SK-N-SH (cell line): Measurements from ENCODE around the gene THSD7B.

Experiments
- CHD2 ChIP-seq: fragments of 150-350 bp; IDR thresholded peaks from 2 replicates; pipeline ENCODE4 v1.6.1; 2018; ENCODE audit warnings: low read length; ENCODE audit not compliant: partially characterized antibody
- EP300 ChIP-seq, 2 experiments: IDR thresholded peaks; 2 replicates each; pipeline versions ENCODE4 v1.4.0 to v1.6.1; 2012; ENCODE audit warnings: borderline replicate concordance in 1 of 2, low read depth in 1 of 2, low read length in 1 of 2
- FOXJ3 ChIP-seq: sonication (generic); formaldehyde crosslinking; IDR thresholded peaks from 2 replicates; pipeline ENCODE4 v1.5.1; 2020; ENCODE audit warnings: mild to moderate bottlenecking, missing genetic modification reagents
- MEF2A ChIP-seq: IDR thresholded peaks from 2 replicates; pipeline ENCODE4 v1.4.0; 2012; ENCODE audit warnings: low read depth, borderline replicate concordance
- POLR2AphosphoS5 ChIP-seq: IDR thresholded peaks from 2 replicates; pipeline ENCODE4 v1.6.1; 2012; ENCODE audit warnings: low read depth, low read length
- RAD21 ChIP-seq: IDR thresholded peaks from 2 replicates; pipeline ENCODE4 v1.6.1; 2012; ENCODE audit warnings: mild to moderate bottlenecking, low read length
- RCOR1 ChIP-seq: fragments of 150-350 bp; IDR thresholded peaks from 2 replicates; pipeline ENCODE4 v1.6.1; 2017; ENCODE audit warnings: antibody characterized with exemption, low read length
- SIN3A ChIP-seq: IDR thresholded peaks from 2 replicates; pipeline ENCODE4 v1.6.1; 2012; ENCODE audit warnings: low read depth, mild to moderate bottlenecking, low read length, moderate library complexity, borderline replicate concordance
- TCF12 ChIP-seq: IDR thresholded peaks from 2 replicates; pipeline ENCODE4 v1.4.0; 2012
- YY1 ChIP-seq: IDR thresholded peaks from 2 replicates; pipeline ENCODE4 v1.4.0; 2012; ENCODE audit warnings: low read depth, mild to moderate bottlenecking
- TF ChIP-seq, protein P1 (sequence below): fragments of 200-600 bp; sonication (generic); IDR thresholded peaks from 2 replicates; pipeline ENCODE4 v1.6.1; 2017; ENCODE audit warnings: antibody characterized with exemption, mild to moderate bottlenecking, moderate library complexity
- TF ChIP-seq, protein P2 (sequence below): IDR thresholded peaks from 2 replicates; pipeline ENCODE4; 2012
- TF ChIP-seq, protein P3 (sequence below): IDR thresholded peaks from 2 replicates; pipeline ENCODE4 v1.6.1; 2012; ENCODE audit warnings: mild to moderate bottlenecking, low read depth, low read length, moderate library complexity
- TF ChIP-seq, protein P4 (sequence below): fragments of 150-350 bp; IDR thresholded peaks from 2 replicates; pipeline ENCODE4 v1.6.1; 2017; ENCODE audit warnings: antibody characterized with exemption, low read length, low read depth, borderline replicate concordance

DNA sequence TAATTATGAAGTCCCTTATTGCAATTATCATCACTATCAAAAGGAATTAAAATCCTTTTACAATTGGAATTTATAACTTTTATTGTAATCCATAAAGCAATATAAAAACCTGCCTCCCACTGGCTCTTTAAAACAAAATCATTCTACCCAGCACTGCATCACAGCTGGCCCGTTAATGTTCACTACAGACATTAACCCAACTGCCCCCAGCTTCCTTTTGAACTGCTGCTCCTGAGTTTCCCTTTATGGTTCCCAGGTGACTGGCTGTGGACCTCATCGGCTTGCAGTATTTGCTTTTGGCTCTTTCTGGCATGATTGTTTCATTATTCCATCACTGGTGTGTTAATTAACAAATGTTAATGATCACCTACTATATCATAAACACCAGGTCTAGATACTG, 535.6 kb downstream of the THSD7B start:
- no peak for TF ChIP-seq RCOR1
- TF ChIP-seq FOXJ3 (CRISPR knock-in tag): no peak
- no peak for TF ChIP-seq MEF2A
- TF ChIP-seq, protein P1, sequence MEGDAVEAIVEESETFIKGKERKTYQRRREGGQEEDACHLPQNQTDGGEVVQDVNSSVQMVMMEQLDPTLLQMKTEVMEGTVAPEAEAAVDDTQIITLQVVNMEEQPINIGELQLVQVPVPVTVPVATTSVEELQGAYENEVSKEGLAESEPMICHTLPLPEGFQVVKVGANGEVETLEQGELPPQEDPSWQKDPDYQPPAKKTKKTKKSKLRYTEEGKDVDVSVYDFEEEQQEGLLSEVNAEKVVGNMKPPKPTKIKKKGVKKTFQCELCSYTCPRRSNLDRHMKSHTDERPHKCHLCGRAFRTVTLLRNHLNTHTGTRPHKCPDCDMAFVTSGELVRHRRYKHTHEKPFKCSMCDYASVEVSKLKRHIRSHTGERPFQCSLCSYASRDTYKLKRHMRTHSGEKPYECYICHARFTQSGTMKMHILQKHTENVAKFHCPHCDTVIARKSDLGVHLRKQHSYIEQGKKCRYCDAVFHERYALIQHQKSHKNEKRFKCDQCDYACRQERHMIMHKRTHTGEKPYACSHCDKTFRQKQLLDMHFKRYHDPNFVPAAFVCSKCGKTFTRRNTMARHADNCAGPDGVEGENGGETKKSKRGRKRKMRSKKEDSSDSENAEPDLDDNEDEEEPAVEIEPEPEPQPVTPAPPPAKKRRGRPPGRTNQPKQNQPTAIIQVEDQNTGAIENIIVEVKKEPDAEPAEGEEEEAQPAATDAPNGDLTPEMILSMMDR: no peak
- TF ChIP-seq SIN3A: no peak
- TF ChIP-seq TCF12: no peak
- TF ChIP-seq EP300 (IDR thresholded peaks at IDR 0.05; ENCODE audit: borderline replicate concordance in 1 of 2, low read depth in 1 of 2, low read length in 1 of 2): no peak
- TF ChIP-seq, protein P2, sequence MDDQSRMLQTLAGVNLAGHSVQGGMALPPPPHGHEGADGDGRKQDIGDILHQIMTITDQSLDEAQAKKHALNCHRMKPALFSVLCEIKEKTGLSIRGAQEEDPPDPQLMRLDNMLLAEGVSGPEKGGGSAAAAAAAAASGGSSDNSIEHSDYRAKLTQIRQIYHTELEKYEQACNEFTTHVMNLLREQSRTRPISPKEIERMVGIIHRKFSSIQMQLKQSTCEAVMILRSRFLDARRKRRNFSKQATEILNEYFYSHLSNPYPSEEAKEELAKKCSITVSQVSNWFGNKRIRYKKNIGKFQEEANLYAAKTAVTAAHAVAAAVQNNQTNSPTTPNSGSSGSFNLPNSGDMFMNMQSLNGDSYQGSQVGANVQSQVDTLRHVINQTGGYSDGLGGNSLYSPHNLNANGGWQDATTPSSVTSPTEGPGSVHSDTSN: no peak
- no peak for TF ChIP-seq CHD2
- TF ChIP-seq, protein P3, sequence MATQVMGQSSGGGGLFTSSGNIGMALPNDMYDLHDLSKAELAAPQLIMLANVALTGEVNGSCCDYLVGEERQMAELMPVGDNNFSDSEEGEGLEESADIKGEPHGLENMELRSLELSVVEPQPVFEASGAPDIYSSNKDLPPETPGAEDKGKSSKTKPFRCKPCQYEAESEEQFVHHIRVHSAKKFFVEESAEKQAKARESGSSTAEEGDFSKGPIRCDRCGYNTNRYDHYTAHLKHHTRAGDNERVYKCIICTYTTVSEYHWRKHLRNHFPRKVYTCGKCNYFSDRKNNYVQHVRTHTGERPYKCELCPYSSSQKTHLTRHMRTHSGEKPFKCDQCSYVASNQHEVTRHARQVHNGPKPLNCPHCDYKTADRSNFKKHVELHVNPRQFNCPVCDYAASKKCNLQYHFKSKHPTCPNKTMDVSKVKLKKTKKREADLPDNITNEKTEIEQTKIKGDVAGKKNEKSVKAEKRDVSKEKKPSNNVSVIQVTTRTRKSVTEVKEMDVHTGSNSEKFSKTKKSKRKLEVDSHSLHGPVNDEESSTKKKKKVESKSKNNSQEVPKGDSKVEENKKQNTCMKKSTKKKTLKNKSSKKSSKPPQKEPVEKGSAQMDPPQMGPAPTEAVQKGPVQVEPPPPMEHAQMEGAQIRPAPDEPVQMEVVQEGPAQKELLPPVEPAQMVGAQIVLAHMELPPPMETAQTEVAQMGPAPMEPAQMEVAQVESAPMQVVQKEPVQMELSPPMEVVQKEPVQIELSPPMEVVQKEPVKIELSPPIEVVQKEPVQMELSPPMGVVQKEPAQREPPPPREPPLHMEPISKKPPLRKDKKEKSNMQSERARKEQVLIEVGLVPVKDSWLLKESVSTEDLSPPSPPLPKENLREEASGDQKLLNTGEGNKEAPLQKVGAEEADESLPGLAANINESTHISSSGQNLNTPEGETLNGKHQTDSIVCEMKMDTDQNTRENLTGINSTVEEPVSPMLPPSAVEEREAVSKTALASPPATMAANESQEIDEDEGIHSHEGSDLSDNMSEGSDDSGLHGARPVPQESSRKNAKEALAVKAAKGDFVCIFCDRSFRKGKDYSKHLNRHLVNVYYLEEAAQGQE: no peak
- TF ChIP-seq, protein P4, sequence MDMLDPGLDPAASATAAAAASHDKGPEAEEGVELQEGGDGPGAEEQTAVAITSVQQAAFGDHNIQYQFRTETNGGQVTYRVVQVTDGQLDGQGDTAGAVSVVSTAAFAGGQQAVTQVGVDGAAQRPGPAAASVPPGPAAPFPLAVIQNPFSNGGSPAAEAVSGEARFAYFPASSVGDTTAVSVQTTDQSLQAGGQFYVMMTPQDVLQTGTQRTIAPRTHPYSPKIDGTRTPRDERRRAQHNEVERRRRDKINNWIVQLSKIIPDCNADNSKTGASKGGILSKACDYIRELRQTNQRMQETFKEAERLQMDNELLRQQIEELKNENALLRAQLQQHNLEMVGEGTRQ: no peak
- no peak for TF ChIP-seq YY1
- no peak for TF ChIP-seq POLR2AphosphoS5
- no peak for TF ChIP-seq RAD21
